NOMO-1 treated with dmso at 0.1 percent for 144 hours (cell line): ENCODE results near the gene IARS2.
"Not testable (repeated sequence)": the region's sequence is repeated elsewhere in the genome, so short reads cannot be mapped to it uniquely, and the experiment has no call there.

Experiments used
- DNase-seq: peaks from one replicate; lab custom pipeline; 2025; ENCODE audit not compliant: unreplicated experiment; lab: John Stamatoyannopoulos, UW

IARS2 gene

DNA sequence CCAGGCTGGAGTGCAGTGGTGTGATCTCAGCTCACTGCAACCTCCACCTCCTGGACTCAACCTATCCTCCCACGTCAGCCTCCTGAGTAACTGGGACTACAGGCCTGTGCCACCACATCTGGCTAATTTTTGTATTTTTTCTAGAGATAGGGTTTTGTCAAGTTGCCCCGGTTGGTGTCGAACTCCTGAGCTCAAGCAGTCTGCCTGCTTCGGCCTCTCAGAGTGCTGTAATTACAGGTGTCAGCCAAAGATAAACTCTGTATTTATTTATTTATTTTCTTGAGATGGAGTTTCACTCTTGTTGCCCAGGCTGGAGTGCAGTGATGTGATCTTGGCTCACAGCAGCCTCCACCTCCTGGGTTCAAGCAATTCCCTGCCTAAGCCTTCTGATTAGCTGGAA, 18.7 kb downstream of the IARS2 start:
- not testable (repeated sequence) for DNase-seq

GRCh38 chr1:220113136-220113695, 19.3 kb downstream of the IARS2 start:
- DNase-seq, result no peak

DNA sequence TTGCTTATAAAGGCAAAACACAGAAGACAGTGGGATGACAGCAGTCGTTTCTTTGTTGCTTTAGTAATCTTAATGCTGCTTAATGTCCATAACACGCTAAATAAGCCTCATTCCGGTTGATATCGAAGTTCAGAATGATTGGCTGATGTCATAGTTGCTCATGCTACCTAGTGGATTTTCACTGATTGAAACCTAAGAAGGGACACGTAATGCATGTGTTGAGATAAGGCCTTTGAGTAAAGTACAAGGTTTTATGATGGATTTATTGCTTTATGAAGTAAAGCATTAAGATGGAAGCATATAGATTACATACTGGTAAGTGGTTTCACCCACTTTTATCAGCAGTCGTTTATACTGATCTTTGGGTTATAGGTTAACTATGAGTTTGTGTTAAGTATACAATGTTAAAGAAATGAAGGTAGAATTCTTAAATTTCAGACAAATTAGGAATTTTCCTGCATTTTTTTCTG, 25.1 kb downstream of the IARS2 start:
- DNase-seq, result no peak

- DNase-seq, result no peak
Measured at GRCh38 chr1:220121791-220122530, 28.0 kb downstream of the IARS2 start.

- no peak for DNase-seq
Measured at GRCh38 chr1:220123066-220123465, 29.1 kb downstream of the IARS2 start.

- DNase-seq, result no peak
Measured at GRCh38 chr1:220123889-220124288, 30.0 kb downstream of the IARS2 start.

- no peak for DNase-seq
Measured at GRCh38 chr1:220124542-220124941, 30.6 kb downstream of the IARS2 start.

DNA sequence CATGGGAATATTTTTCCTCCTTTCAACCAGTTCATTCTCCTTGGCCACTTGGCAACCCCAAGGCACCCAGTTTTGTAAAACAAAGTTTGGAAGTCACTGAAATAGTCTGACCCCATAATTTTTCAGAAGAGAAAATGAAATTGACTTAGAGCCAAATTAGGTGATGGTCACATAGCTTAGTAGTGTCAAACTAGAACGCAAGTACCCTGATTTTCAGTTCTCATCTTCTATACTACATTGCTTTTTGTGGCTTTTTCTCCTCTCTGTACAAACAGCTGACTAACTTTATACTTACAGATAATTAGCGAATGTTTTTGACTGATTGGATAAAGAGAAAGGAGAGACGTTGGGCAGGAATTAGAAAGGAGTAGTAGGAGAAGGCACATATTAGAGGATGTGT, 33.1 kb downstream of the IARS2 start:
- DNase-seq, result no peak

GRCh38 chr1:220129479-220130210, 35.7 kb downstream of the IARS2 start:
- DNase-seq, result no peak

DNA sequence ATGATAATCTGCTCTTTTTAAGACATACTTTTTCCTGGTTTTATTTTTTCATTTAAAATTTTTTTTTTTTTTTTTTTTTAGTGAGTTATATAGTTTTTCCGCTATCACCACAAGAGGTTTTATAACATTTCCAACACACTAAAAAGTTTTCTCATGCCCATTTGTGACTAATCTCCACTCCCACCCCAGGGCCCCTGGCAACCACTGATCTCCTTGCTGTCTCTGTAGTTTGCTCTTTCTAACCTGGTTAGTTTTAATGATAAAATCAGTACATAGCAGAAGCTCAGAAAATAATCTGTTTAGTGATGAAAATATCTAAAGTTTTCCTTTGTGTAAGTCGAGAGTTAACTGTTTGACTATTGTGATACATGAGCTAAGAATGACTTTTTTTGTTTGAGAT, 41.8 kb downstream of the IARS2 start:
- DNase-seq, result no peak

- no peak for DNase-seq
Measured at GRCh38 chr1:220137019-220137786, 43.3 kb downstream of the IARS2 start.

- no peak for DNase-seq
Measured at GRCh38 chr1:220139966-220140365, 46.0 kb downstream of the IARS2 start.

DNA sequence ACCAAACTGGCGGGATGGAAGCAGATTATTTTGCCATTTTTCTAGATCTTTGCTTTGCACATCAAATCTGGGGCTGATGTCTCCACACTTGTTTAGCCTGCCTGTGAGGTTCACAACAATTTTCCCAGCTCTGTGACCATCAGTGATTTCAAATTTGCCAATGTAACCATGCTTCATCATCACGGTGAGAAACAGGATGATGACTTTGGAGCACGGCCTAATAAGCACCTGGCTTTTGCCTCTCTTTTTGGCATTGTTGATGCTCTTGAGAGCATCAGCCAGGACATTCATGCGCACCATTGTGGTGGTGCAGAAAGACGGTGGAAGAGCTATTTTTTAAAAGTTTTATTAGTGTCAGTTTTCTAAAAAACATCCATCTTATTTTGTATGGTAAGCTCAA, 50.1 kb downstream of the IARS2 start:
- DNase-seq, result no peak

DNA sequence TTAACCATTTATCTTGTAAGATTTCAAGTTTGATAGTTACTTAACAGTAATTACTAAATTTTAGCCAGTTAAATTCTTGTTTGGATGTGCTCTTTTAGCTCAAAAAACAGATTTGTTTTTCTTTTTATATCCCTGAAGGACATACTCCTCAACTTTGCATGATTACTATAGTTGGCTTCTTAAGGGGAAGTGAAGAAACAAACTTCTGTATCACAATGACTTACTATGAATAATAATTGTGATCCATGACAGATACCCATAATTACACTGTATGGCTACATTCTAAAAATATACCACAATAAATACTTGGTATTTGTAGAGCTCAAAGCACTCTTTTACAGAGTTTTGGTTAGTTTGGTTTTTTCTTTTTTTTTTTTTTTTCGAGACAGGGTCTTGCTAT, 55.8 kb downstream of the IARS2 start:
- DNase-seq, result no peak

DNA sequence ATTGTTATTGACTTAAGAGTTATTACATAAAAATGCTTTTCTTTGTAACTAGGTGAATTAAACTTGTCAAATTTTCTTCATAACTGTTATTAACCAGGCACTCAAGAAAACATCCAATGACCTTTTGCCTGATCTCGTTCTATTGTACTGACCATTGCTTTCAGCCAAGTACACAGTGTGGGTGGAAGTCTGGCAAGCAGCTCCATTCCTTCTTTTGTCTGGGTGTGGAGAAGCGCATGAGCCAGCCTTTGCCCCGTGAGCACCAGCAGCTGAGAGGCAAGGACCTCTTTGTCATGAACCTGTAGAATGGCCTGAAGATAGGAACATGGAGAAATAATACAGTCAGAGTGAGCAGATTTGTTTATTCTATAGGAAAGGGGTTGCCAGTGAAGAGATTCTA, 57.5 kb downstream of the IARS2 start:
- no peak for DNase-seq

- no peak for DNase-seq
Measured at GRCh38 chr1:220153147-220153546, 59.2 kb downstream of the IARS2 start.

DNA sequence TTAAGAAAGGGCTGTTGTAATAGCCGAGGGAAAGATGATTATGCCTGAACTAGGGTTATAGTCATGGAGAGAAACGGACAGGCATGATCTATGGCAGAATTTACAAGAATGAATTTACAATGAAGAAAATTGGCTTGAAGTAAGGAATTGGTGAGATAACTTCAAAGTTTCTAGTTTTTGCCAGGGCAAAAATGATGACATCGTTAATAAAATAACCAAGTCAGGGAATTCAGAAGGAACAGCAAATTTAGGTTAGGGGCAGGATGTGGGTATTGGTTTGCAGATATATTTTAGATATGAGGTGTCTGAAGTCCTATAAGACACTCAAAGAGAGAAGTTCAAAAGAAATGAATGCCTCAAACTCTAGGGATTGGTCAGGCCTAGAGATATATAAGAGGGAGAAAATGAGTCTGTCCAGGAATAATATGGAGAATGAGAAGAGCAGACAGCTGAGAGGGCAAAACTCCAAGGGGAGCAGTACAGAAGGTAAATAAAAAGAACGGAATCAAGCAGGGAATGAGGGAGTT, 62.8 kb downstream of the IARS2 start:
- DNase-seq, result no peak

DNA sequence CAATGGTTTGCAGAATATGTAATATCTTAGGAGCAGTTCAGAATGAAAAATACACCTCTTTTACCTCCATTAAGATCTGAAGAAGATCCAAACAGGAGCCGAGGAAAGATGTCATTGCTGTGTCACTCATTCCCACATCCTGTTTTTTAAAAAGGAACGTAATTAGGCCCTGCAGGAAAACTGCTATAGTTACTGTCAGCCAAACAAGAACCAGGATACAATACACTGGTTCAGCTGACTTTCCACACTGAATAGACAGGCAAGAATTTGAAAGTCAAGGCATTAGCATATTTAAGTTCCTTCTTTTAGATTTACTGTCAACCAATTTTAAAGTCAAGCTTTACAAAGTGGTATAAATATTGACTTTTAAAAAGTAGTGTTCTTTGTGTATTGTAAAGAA, 63.8 kb downstream of the IARS2 start:
- DNase-seq, result no peak

DNA sequence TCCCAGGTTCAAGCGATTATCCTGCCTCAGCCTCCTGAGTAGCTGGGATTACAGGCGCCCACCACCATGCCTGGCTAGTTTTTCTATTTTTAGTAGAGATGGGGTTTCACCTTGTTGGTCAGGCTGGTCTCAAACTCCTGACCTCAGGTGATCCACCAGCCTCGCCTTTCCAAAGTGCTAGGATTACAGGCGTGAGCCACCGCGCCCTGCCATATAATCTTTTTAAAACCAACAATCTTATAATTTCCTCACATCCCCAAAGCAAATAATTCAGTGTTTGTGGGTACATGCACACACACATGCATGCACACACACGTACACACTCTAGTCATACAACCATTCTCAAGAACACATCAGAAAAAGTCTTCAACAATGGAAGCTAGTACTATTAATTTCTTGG, 64.6 kb downstream of the IARS2 start:
- DNase-seq, result not testable (repeated sequence)

- no peak for DNase-seq
Measured at GRCh38 chr1:220159041-220159440, 65.1 kb downstream of the IARS2 start.

- no peak for DNase-seq
Measured at GRCh38 chr1:220160027-220160426, 66.1 kb downstream of the IARS2 start.
